ENCODE data around the gene TBC1D22A. TPM values are rescaled to one million over a fixed set of nuclear protein-coding genes. Genes with fewer than 3 reads are reported as not detected.

Gene TBC1D22A
- total RNA-seq, 4 donors from 2014 or later: 16.2 to 22.2 (median 17.8) TPM

GRCh38 chr22:46962406-46962805 is 200.0 kb downstream of the TBC1D22A start:
- 53 to 68% methylated on average over 5 of the region's 5 CpGs for WGBS, 2 donors (ENCODE audit: low coverage in 1 of 2)
- ATAC-seq: no peak
- no peaks in the 10 kb centered on the region for H3K9me3 ChIP-seq
- H3K27me3 ChIP-seq: no peaks in the 10 kb centered on the region
- no peak overlapping the region for H3K27ac ChIP-seq
- TF ChIP-seq CTCF (IDR thresholded peaks at IDR 0.05): no peak
- TF ChIP-seq EP300 (IDR thresholded peaks at IDR 0.05): no peak
- TF ChIP-seq POLR2A (IDR thresholded peaks at IDR 0.05): no peak
- TF ChIP-seq POLR2AphosphoS5 (IDR thresholded peaks at IDR 0.05): no peak
- H3K4me1 ChIP-seq: no peaks in the 10 kb centered on the region
- no peak overlapping the region for H3K4me3 ChIP-seq
- H3K36me3 ChIP-seq: peaks cover 0 to 6% of the 10 kb centered on the region in 2 donors

GRCh38 chr22:46963672-46964545 is 201.5 kb downstream of the TBC1D22A start:
- Histone ChIP-seq H3K27me3 (no peaks in the 10 kb centered on the region), H3K27ac (no peak overlapping the region), H3K9me3 (no peaks in the 10 kb centered on the region), H3K4me1 (no peaks in the 10 kb centered on the region), H3K36me3 (no peaks in the 10 kb centered on the region), H3K4me3 (no peak overlapping the region)
- no peak for TF ChIP-seq POLR2AphosphoS5 (IDR thresholded peaks at IDR 0.05)
- no peak for TF ChIP-seq CTCF (IDR thresholded peaks at IDR 0.05)
- no peak for TF ChIP-seq EP300 (IDR thresholded peaks at IDR 0.05)
- no peak for TF ChIP-seq POLR2A (IDR thresholded peaks at IDR 0.05)
- WGBS, 2 donors (ENCODE audit: low coverage in 1 of 2): 93% methylated on average over 5 to 9 of the region's 16 CpGs
- no peak for ATAC-seq

- H3K27me3 ChIP-seq: no peaks in the 10 kb centered on the region
- no peak overlapping the region for H3K4me3 ChIP-seq
- H3K4me1 ChIP-seq: no peaks in the 10 kb centered on the region
- TF ChIP-seq CTCF (IDR thresholded peaks at IDR 0.05): no peak
- no peak for TF ChIP-seq EP300 (IDR thresholded peaks at IDR 0.05)
- no peak for TF ChIP-seq POLR2A (IDR thresholded peaks at IDR 0.05)
- TF ChIP-seq POLR2AphosphoS5 (IDR thresholded peaks at IDR 0.05): no peak
- no peak overlapping the region for H3K27ac ChIP-seq
- 50 to 96% methylated on average over 4 to 7 of the region's 31 CpGs for WGBS, 2 donors (ENCODE audit: low coverage in 1 of 2)
- H3K36me3 ChIP-seq: no peaks in the 10 kb centered on the region
- ATAC-seq: no peak
- H3K9me3 ChIP-seq: no peaks in the 10 kb centered on the region
These were observed 202.5 kb downstream of the TBC1D22A start for GRCh38 chr22:46964773-46965550.

GRCh38 chr22:46965555-46966494 is 203.4 kb downstream of the TBC1D22A start:
- no peak for ATAC-seq
- Histone ChIP-seq H3K36me3 (no peaks in the 10 kb centered on the region), H3K9me3 (no peaks in the 10 kb centered on the region), H3K27ac (no peak overlapping the region), H3K4me1 (peaks cover 0 to 6% (median 2%) of the 10 kb centered on the region in 3 donors), H3K27me3 (no peaks in the 10 kb centered on the region), H3K4me3 (no peak overlapping the region)
- TF ChIP-seq EP300 (IDR thresholded peaks at IDR 0.05) (no peak), CTCF (IDR thresholded peaks at IDR 0.05) (no peak), POLR2AphosphoS5 (IDR thresholded peaks at IDR 0.05) (no peak), POLR2A (IDR thresholded peaks at IDR 0.05) (no peak)
- WGBS, 2 donors (ENCODE audit: low coverage in 1 of 2): 86 to 90% methylated on average over 14 to 25 of the region's 33 CpGs

Data from gastroesophageal sphincter (tissue), 4 donors.